H9 (cell line): ENCODE data around the gene POLN. TPM values are rescaled to one million over a fixed set of nuclear protein-coding genes. Genes with fewer than 3 reads are reported as not detected.

Experiments
- DNase-seq: peaks from one replicate; pipeline ENCODE4 v3.0.0-alpha.2; 2017
- H2AFZ ChIP-seq: one replicate; pipeline ENCODE4 v1.6.1; 2013; ENCODE audit warnings: mild to moderate bottlenecking, low read length, control low read depth, moderate library complexity
- H2AK5ac ChIP-seq: 2 replicates; pipeline ENCODE4 v1.6.1; 2013; ENCODE audit warnings: low read length, control low read depth, mixed read lengths; ENCODE audit not compliant: insufficient read length
- H2BK120ac ChIP-seq: one replicate; pipeline ENCODE4 v1.6.1; 2013; ENCODE audit warnings: low read depth, mild to moderate bottlenecking, low read length, control low read depth, inconsistent platforms; ENCODE audit not compliant: poor library complexity, severe bottlenecking
- H2BK12ac ChIP-seq: 2 replicates; pipeline ENCODE4 v1.6.1; 2013; ENCODE audit warnings: low read length, control low read depth, mixed read lengths, low read depth; ENCODE audit not compliant: insufficient read length
- H2BK15ac ChIP-seq: 2 replicates; pipeline ENCODE4 v1.6.1; 2013; ENCODE audit warnings: low read depth, low read length, control low read depth
- H2BK20ac ChIP-seq: one replicate; pipeline ENCODE4 v1.6.1; 2013; ENCODE audit warnings: low read depth, mild to moderate bottlenecking, low read length, control low read depth, inconsistent platforms; ENCODE audit not compliant: poor library complexity, severe bottlenecking
- H2BK5ac ChIP-seq: 2 replicates; pipeline ENCODE4 v1.6.1; 2013; ENCODE audit warnings: low read length, control low read depth, mixed read lengths; ENCODE audit not compliant: insufficient read length
- H3K14ac ChIP-seq: 2 replicates; pipeline ENCODE4 v1.6.1; 2013; ENCODE audit warnings: low read length, control low read depth; ENCODE audit not compliant: insufficient read depth
- H3K18ac ChIP-seq: 2 replicates; pipeline ENCODE4 v1.6.1; 2013; ENCODE audit warnings: low read depth, mild to moderate bottlenecking, mixed read lengths, low read length, control low read depth; ENCODE audit not compliant: insufficient read length
- H3K23ac ChIP-seq: 2 replicates; pipeline ENCODE4 v1.6.1; 2013; ENCODE audit warnings: low read length, control low read depth, mixed read lengths, low read depth; ENCODE audit not compliant: insufficient read length
- H3K23me2 ChIP-seq: 2 replicates; pipeline ENCODE4 v1.6.1; 2013; ENCODE audit warnings: low read depth, mild to moderate bottlenecking, mixed read lengths, low read length, control low read depth; ENCODE audit not compliant: insufficient read length, poor library complexity, severe bottlenecking
- H3K27ac ChIP-seq: 2 replicates; pipeline ENCODE4 v1.5.1; 2013; ENCODE audit warnings: low read length, control low read depth, mixed read lengths, low read depth; ENCODE audit not compliant: insufficient read length
- H3K27me3 ChIP-seq: 2 replicates; pipeline ENCODE4 v1.6.1; 2013; ENCODE audit warnings: low read length, control low read depth, inconsistent platforms; ENCODE audit not compliant: insufficient read depth
- H3K4ac ChIP-seq: 2 replicates; pipeline ENCODE4 v1.6.1; 2013; ENCODE audit warnings: low read depth, mild to moderate bottlenecking, control low read depth, inconsistent platforms, low read length, moderate library complexity
- H3K4me1 ChIP-seq: 2 replicates; pipeline ENCODE4 v1.6.1; 2013; ENCODE audit warnings: low read length, control low read depth, inconsistent platforms; ENCODE audit not compliant: insufficient read depth
- H3K4me2 ChIP-seq: 2 replicates; pipeline ENCODE4 v1.6.1; 2013; ENCODE audit warnings: low read length, control low read depth, mixed read lengths; ENCODE audit not compliant: insufficient read length, insufficient read depth
- H3K56ac ChIP-seq: 2 replicates; pipeline ENCODE4 v1.6.1; 2013; ENCODE audit warnings: low read depth, mild to moderate bottlenecking, mixed read lengths, low read length, control low read depth; ENCODE audit not compliant: insufficient read length
- H3K79me1 ChIP-seq: 2 replicates; pipeline ENCODE4 v1.6.1; 2013; ENCODE audit warnings: low read depth, mild to moderate bottlenecking, moderate library complexity, low read length, control low read depth, inconsistent platforms; ENCODE audit not compliant: insufficient read depth, poor library complexity, severe bottlenecking
- H3K79me2 ChIP-seq: 2 replicates; pipeline ENCODE4 v1.6.1; 2013; ENCODE audit warnings: low read length, control low read depth, inconsistent platforms; ENCODE audit not compliant: insufficient read depth
- H3K9ac ChIP-seq: 2 replicates; pipeline ENCODE4 v1.6.1; 2013; ENCODE audit warnings: low read length, control low read depth, mixed read lengths; ENCODE audit not compliant: insufficient read length; ENCODE audit errors: extremely low read depth
- H3K9me3 ChIP-seq: one replicate; pipeline ENCODE4 v1.6.1; 2013; ENCODE audit warnings: low read depth, low read length, inconsistent platforms; ENCODE audit not compliant: control insufficient read depth
- H3T11ph ChIP-seq: one replicate; pipeline ENCODE4 v1.6.1; 2013; ENCODE audit warnings: mild to moderate bottlenecking, low read length, control low read depth, inconsistent platforms
- H4K20me1 ChIP-seq: one replicate; pipeline ENCODE4 v1.6.1; 2013; ENCODE audit not compliant: control insufficient read depth, insufficient read length, insufficient read depth
- H4K5ac ChIP-seq: 2 replicates; pipeline ENCODE4 v1.6.1; 2013; ENCODE audit warnings: low read depth, mild to moderate bottlenecking, mixed read lengths, low read length, control low read depth; ENCODE audit not compliant: insufficient read length
- H4K8ac ChIP-seq: replicated peaks from 2 replicates; pipeline ENCODE4 v1.6.1; 2013; ENCODE audit warnings: low read length, control low read depth, mixed read lengths, low read depth; ENCODE audit not compliant: insufficient read length
- H4K91ac ChIP-seq: 2 replicates; pipeline ENCODE4 v1.6.1; 2013; ENCODE audit warnings: low read depth, mild to moderate bottlenecking, moderate library complexity, mixed read lengths, low read length, control low read depth; ENCODE audit not compliant: insufficient read length
- H3K27ac Mint-ChIP-seq, 3 experiments: 2 replicates in 2 of 3; 3 replicates in 1 of 3; pipeline ENCODE4 v1.8.0; 2020 to 2021; ENCODE audit warnings: mixed read lengths in 3 of 3, mild to moderate bottlenecking in 1 of 3, moderate library complexity in 1 of 3
- H3K27me3 Mint-ChIP-seq: 2 replicates; pipeline ENCODE4 v1.8.0; 2021; ENCODE audit warnings: low read depth, mild to moderate bottlenecking, moderate library complexity, mixed read lengths
- H3K36me3 Mint-ChIP-seq, 3 experiments: 2 replicates in 2 of 3; 3 replicates in 1 of 3; pipeline ENCODE4 v1.8.0; 2020 to 2021; ENCODE audit warnings: low read depth in 3 of 3, mixed read lengths in 3 of 3; ENCODE audit not compliant: insufficient read depth in 1 of 3
- H3K4me1 Mint-ChIP-seq, 2 experiments: 2 replicates each; pipeline ENCODE4 v1.8.0; 2020; ENCODE audit warnings: mixed read lengths in 2 of 2
- H3K4me3 Mint-ChIP-seq, 2 experiments: 2 replicates in 1 of 2; 3 replicates in 1 of 2; pipeline ENCODE4 v1.8.0; 2020 to 2021; ENCODE audit warnings: mild to moderate bottlenecking in 2 of 2, mixed read lengths in 2 of 2, moderate library complexity in 1 of 2
- H3K9me3 Mint-ChIP-seq, 2 experiments: 2 replicates in 1 of 2; 3 replicates in 1 of 2; pipeline ENCODE4 v1.8.0; 2020; ENCODE audit warnings: mild to moderate bottlenecking in 2 of 2, mixed read lengths in 2 of 2, moderate library complexity in 1 of 2
- CTCF ChIP-seq: fragments of 200-600 bp; sonication (generic); conservative IDR thresholded peaks from 3 replicates; pipeline ENCODE4 v1.8.0; 2021; ENCODE audit warnings: antibody characterized with exemption, mild to moderate bottlenecking
- WGBS: extraction: QIAGEN DNeasy Blood & Tissue Kit; methylation state at CpG from one replicate; pipeline ENCODE4 v1.1.7; 2013; ENCODE audit warnings: missing lambda C conversion rate, low lambda C conversion rate, mixed read lengths; ENCODE audit not compliant: insufficient read length; ENCODE audit errors: extremely low coverage; 5-methylcytosine and 5-hydroxymethylcytosine counted together
- total RNA-seq: library from RNA; stranded (reverse); gene quantifications from 2 replicates; pipeline ENCODE4 v1.2.1, GENCODE V29; 2021

The POLN gene
- total RNA-seq, 1 experiment from 2014 or later, result 0.74 TPM

GRCh38 chr4:2165391-2165790 is 76.5 kb downstream of the POLN start:
- Histone ChIP-seq H3K56ac (no peak overlapping the region), H2BK5ac (no peak overlapping the region), H3K9ac (no peak overlapping the region), H3K4ac (no peak overlapping the region), H4K8ac (no peak overlapping the region), H3K14ac (no peak overlapping the region), H3K4me1 (no peaks in the 10 kb centered on the region), H3K27ac (no peak overlapping the region), H4K91ac (no peak overlapping the region), H4K20me1 (no peaks in the 10 kb centered on the region), H4K5ac (no peak overlapping the region), H3K27me3 (no peaks in the 10 kb centered on the region), H3K4me2 (no peak overlapping the region), H2AFZ (no peak overlapping the region), H2BK12ac (no peak overlapping the region), H3K9me3 (no peaks in the 10 kb centered on the region), H2BK15ac (no peak overlapping the region), H2BK120ac (no peak overlapping the region), H2AK5ac (no peak overlapping the region), H3K79me2 (no peaks in the 10 kb centered on the region), H3K23me2 (no peaks in the 10 kb centered on the region), H3T11ph (no peak overlapping the region), H3K18ac (no peak overlapping the region), H3K23ac (no peak overlapping the region), H3K79me1 (no peaks in the 10 kb centered on the region), H2BK20ac (no peak overlapping the region)
- Mint-ChIP-seq H3K27me3 (peaks cover 2% of the 10 kb centered on the region; the same call in 1 of the 2 replicates), H3K9me3 (0 out of 5 replicates have a peak, but pooled peaks cover 0 to 4% of the 10 kb centered on the region in 2 experiments), H3K27ac (no peak overlapping the region), H3K4me3 (no peak overlapping the region), H3K36me3 (no peaks in the 10 kb centered on the region; a peak in 3 of 7 replicates), H3K4me1 (no peaks in the 10 kb centered on the region)
- TF ChIP-seq CTCF, result no peak
- DNase-seq, result no peak
- WGBS, result no CpG with 5 or more reads among the region's 7 CpGs
